Measurements from ENCODE around the gene DRD2. TPM values are rescaled to one million over a fixed set of nuclear protein-coding genes. Genes with fewer than 3 reads are reported as not detected.

Gene DRD2
- total RNA-seq, 1 donor from 2014 or later = not detected

DNA sequence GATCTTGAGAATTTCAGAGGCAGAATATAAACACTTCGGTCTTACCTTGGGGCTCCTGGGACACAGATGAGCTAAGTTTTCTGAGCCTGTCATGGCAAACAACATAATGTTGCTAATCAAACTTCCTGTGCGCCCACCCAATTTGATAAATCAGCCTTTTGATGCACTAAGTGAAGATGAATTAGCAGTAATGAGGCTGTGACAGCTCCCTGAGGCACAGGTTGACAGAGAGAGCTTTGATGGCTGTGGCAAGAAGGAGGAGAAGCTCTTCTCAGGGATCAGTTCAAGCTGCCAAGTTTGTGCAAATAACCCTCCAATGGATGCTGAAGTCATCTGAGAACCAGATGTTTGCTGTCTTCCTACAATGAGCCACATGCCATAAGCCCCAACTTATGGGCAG is 34.4 kb downstream of the DRD2 start:
- no peak overlapping the region for H3K27ac Mint-ChIP-seq (ENCODE audit: unreplicated experiment)
- TF ChIP-seq, protein P1, sequence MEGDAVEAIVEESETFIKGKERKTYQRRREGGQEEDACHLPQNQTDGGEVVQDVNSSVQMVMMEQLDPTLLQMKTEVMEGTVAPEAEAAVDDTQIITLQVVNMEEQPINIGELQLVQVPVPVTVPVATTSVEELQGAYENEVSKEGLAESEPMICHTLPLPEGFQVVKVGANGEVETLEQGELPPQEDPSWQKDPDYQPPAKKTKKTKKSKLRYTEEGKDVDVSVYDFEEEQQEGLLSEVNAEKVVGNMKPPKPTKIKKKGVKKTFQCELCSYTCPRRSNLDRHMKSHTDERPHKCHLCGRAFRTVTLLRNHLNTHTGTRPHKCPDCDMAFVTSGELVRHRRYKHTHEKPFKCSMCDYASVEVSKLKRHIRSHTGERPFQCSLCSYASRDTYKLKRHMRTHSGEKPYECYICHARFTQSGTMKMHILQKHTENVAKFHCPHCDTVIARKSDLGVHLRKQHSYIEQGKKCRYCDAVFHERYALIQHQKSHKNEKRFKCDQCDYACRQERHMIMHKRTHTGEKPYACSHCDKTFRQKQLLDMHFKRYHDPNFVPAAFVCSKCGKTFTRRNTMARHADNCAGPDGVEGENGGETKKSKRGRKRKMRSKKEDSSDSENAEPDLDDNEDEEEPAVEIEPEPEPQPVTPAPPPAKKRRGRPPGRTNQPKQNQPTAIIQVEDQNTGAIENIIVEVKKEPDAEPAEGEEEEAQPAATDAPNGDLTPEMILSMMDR (IDR thresholded peaks at IDR 0.05) = no peak
- H3K27me3 Mint-ChIP-seq (ENCODE audit: low read depth) = peaks cover 39% of the 10 kb centered on the region
- no peaks in the 10 kb centered on the region for H3K36me3 Mint-ChIP-seq (ENCODE audit: low read depth)
- H3K4me3 Mint-ChIP-seq (ENCODE audit: unreplicated experiment) = no peak overlapping the region
- H3K4me1 Mint-ChIP-seq (ENCODE audit: low read depth) = no peaks in the 10 kb centered on the region
- no peak for DNase-seq (ENCODE audit: low spot score)
- H3K9me3 Mint-ChIP-seq (ENCODE audit: low read depth) = no peaks in the 10 kb centered on the region

DNA sequence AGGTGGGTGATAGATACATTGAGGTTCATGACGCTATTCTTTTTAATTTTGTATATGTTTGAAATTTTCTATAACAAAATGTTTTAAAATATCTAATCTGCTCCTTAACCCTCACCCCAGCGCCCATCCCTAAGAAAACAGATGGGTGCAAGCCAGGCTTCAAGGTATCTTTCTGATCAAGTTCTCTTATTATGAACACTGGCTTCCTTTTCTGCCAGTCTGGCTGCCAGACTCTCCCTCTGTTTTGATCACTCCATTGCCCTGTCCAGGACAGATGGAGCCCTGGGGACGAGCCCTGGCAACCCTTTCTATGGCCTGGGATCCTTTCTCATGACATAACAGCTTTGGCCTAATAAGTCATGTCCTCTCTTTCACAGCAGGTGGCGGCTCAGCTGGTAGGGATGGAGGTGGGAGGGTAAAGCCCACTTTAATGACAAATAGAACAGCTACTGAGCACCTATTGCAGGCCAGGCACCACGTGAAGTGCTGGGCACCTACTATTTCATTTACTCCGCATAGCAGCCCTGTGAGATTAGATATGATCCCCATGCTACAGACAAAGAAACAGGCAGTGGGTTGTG is 38.4 kb downstream of the DRD2 start:
- H3K27me3 Mint-ChIP-seq (ENCODE audit: low read depth) = peaks cover 31% of the 10 kb centered on the region
- TF ChIP-seq, protein P1 (IDR thresholded peaks at IDR 0.05) = no peak
- H3K4me1 Mint-ChIP-seq (ENCODE audit: low read depth) = no peaks in the 10 kb centered on the region

DNA sequence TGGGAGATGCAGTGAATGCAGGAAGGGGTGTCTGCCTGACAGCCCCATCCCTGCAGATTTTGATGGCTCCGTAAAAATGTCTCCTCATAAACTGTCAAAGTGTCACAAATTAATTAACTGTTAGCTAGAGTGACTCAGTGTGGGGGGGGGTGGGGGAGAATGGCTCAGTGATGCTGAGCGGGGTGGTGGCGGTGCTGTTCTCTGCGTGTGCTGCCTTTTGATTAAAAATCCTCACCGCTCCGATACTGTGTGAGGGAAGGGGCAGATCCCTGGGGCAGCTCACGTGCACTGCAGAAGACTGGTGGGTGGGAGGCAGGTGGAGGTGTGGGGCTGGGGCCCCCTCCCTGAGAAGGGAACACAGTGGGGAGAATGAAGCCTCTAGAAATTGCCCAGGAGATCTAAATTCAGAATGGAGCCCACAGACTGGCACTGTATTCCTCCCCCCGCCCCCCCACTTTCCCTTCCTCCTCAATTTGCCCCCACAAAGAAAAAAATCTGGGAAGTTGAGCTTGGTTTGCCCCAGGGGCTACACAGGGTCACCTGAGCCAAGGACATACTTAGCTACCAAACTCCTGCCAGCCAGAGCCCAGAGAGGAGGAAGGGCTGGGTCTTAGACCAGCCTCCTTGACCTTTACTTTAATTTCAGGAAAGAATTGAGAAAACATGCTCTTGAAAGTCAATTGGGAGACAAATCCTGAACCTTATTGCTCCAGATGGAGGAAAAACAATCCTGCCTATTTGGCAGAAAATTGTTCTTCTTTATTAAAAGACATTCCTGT is 39.8 kb downstream of the DRD2 start:
- no peak overlapping the region for H3K4me3 Mint-ChIP-seq (ENCODE audit: unreplicated experiment)
- no peak for DNase-seq (ENCODE audit: low spot score)
- H3K27me3 Mint-ChIP-seq (ENCODE audit: low read depth) = peaks cover 28% of the 10 kb centered on the region
- no peak overlapping the region for H3K27ac Mint-ChIP-seq (ENCODE audit: unreplicated experiment)
- no peaks in the 10 kb centered on the region for H3K9me3 Mint-ChIP-seq (ENCODE audit: low read depth)
- TF ChIP-seq, protein P1 (IDR thresholded peaks at IDR 0.05) = no peak
- H3K4me1 Mint-ChIP-seq (ENCODE audit: low read depth) = no peaks in the 10 kb centered on the region
- H3K36me3 Mint-ChIP-seq (ENCODE audit: low read depth) = no peaks in the 10 kb centered on the region

More for the DNA sequence above, 38.4 kb downstream of the DRD2 start:
- Mint-ChIP-seq H3K36me3 (ENCODE audit: low read depth) (no peaks in the 10 kb centered on the region), H3K9me3 (ENCODE audit: low read depth) (no peaks in the 10 kb centered on the region), H3K4me3 (ENCODE audit: unreplicated experiment) (no peak overlapping the region), H3K27ac (ENCODE audit: unreplicated experiment) (no peak overlapping the region)
- DNase-seq (ENCODE audit: low spot score) = no peak

DNA sequence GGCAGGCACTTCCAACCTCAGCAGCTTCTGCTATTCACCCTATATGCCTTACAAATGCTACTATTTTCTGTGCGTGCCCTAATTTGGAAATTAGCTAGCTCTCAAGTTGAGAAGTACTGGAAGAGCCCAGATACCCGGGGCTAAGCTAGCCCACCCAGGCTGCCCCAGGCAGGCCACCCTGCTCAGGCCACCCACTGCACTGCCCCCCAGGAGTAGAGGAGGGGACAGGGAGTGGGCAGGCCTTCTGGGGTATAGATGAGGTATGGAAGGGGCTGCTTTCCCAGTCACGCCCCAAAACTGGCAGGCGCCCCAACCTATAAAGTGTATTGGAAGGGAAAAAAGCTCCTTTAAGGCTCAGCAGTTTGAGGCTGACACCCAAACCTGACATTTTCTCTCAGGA is 43.5 kb downstream of the DRD2 start:
- DNase-seq (ENCODE audit: low spot score) = no peak
- Mint-ChIP-seq H3K4me3 (ENCODE audit: unreplicated experiment) (no peak overlapping the region), H3K27ac (ENCODE audit: unreplicated experiment) (no peak overlapping the region), H3K4me1 (ENCODE audit: low read depth) (no peaks in the 10 kb centered on the region), H3K27me3 (ENCODE audit: low read depth) (peaks cover 18% of the 10 kb centered on the region), H3K36me3 (ENCODE audit: low read depth) (no peaks in the 10 kb centered on the region), H3K9me3 (ENCODE audit: low read depth) (no peaks in the 10 kb centered on the region)
- TF ChIP-seq, protein P1 (IDR thresholded peaks at IDR 0.05) = no peak

DNA sequence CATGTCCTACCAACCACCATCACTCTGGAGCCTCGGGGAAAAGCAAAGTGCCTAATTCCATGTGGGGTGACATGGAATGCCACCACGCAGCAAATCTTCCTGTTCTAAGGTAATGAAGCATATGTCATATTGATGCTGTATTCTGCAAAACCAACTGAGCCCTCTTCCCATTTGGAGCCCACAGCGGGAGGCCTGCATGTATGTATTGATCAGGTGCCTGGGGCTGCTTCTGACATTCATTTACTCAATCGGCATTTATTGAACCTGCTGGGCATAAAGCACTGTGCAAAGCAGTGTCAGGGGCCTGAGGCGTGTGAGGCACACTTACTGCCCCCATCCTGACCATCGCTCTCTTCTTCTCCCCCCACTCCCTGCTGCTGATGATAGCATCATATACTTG is 48.5 kb downstream of the DRD2 start:
- Mint-ChIP-seq H3K9me3 (ENCODE audit: low read depth) (no peaks in the 10 kb centered on the region), H3K27ac (ENCODE audit: unreplicated experiment) (no peak overlapping the region), H3K27me3 (ENCODE audit: low read depth) (peaks cover 10% of the 10 kb centered on the region), H3K36me3 (ENCODE audit: low read depth) (no peaks in the 10 kb centered on the region), H3K4me1 (ENCODE audit: low read depth) (no peaks in the 10 kb centered on the region), H3K4me3 (ENCODE audit: unreplicated experiment) (no peak overlapping the region)
- DNase-seq (ENCODE audit: low spot score) = no peak
- TF ChIP-seq, protein P1 (IDR thresholded peaks at IDR 0.05) = no peak
